CD4-positive, alpha-beta T cell treated with Interleukin-10 for 1 hour (primary cell): Measurements from ENCODE around the gene OTP.
"Not testable (repeated sequence)": the region's sequence is repeated elsewhere in the genome, so short reads cannot be mapped to it uniquely, and the experiment has no call there.

Experiments
- DNase-seq: peaks from one replicate; pipeline ENCODE4 v3.0.0-alpha.2; 2020

The OTP gene

GRCh38 chr5:77599679-77600078 is 38.8 kb downstream of the OTP start:
- DNase-seq = no peak

- no peak for DNase-seq
Measured at GRCh38 chr5:77590347-77590746, 48.2 kb downstream of the OTP start.

GRCh38 chr5:77588175-77588574 is 50.3 kb downstream of the OTP start:
- no peak for DNase-seq

GRCh38 chr5:77586101-77586500 is 52.4 kb downstream of the OTP start:
- no peak for DNase-seq

- DNase-seq = not testable (repeated sequence)
Measured at GRCh38 chr5:77582143-77582542, 56.4 kb downstream of the OTP start.
